Measurements from ENCODE around the gene APPBP2. TPM values are rescaled to one million over a fixed set of nuclear protein-coding genes. Genes with fewer than 3 reads are reported as not detected.

The APPBP2 gene
- total RNA-seq, 1 experiment from 2014 or later, result 25.3 TPM

GRCh38 chr17:60502145-60502544 lies 23.9 kb downstream of the APPBP2 start:
- ChIA-PET CTCF (interaction anchor here (0.8 kb wide), 1 partner anchor 284 kb away, joined by 3 read pairs; no protein-coding TSS in a partner anchor), POLR2A (no interaction called here)
- no peaks in the 10 kb centered on the region for H3K9me3 Mint-ChIP-seq (ENCODE audit: unreplicated experiment)
- H3K36me3 ChIP-seq (ENCODE audit: control insufficient read depth, insufficient read depth, low read length), result no peaks in the 10 kb centered on the region; the same call in 1 of the 2 replicates
- H3K27ac Mint-ChIP-seq (ENCODE audit: unreplicated experiment), result no peak overlapping the region
- no peaks in the 10 kb centered on the region for H3K9me3 ChIP-seq
- no peaks in the 10 kb centered on the region for H3K27me3 ChIP-seq (replicated peaks; ENCODE audit: control insufficient read depth, insufficient read depth, low read length)
- no peaks in the 10 kb centered on the region for H3K4me1 ChIP-seq
- peaks cover 18% of the 10 kb centered on the region for H3K36me3 Mint-ChIP-seq (ENCODE audit: insufficient read depth, unreplicated experiment)
- no peak for DNase-seq
- TF ChIP-seq CTCF (IDR thresholded peaks at IDR 0.05; ENCODE audit: insufficient read depth in 1 of 2, low read depth in 1 of 2, low read length in 1 of 2, severe bottlenecking in 1 of 2, unreplicated experiment in 1 of 2), result no peak
- H3K27me3 Mint-ChIP-seq (ENCODE audit: insufficient read depth, unreplicated experiment), result no peaks in the 10 kb centered on the region
- no peak overlapping the region for H3K4me3 Mint-ChIP-seq (ENCODE audit: unreplicated experiment)
- intact Hi-C loops (cut with micrococcal nuclease; ENCODE audit: unreplicated experiment), result no loop called here
- no TSS peak for BruUV-seq (replicated peaks)
- no peak overlapping the region for H3K4me3 ChIP-seq (ENCODE audit: low read depth, low read length)
- H3K4me1 Mint-ChIP-seq (ENCODE audit: low read depth, unreplicated experiment), result no peaks in the 10 kb centered on the region

DNA sequence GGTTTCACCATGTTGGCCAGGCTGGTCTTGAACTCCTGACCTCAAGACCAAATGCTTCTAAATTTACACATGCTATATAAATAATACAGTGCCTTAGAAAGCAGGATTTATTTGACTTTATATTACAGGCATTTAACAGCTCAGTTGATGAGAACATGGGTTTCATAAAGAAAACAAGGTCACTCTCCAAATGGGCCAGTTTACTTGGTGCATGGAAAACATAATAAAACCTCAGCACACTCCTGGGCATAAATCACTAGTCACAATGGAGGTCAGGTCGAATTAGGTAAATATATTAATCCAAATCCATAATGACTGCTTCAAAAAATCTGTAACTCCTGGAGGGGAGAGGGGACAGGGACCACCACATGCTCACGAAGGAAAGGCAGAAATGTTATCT lies 24.5 kb downstream of the APPBP2 start:
- ChIA-PET CTCF (interaction anchor here (0.8 kb wide), 1 partner anchor 285 kb away, joined by 3 read pairs; no protein-coding TSS in a partner anchor), POLR2A (no interaction called here)
- Mint-ChIP-seq H3K4me3 (ENCODE audit: unreplicated experiment) (no peak overlapping the region), H3K27me3 (ENCODE audit: insufficient read depth, unreplicated experiment) (no peaks in the 10 kb centered on the region), H3K4me1 (ENCODE audit: low read depth, unreplicated experiment) (no peaks in the 10 kb centered on the region), H3K36me3 (ENCODE audit: insufficient read depth, unreplicated experiment) (peaks cover 18% of the 10 kb centered on the region), H3K9me3 (ENCODE audit: unreplicated experiment) (no peaks in the 10 kb centered on the region), H3K27ac (ENCODE audit: unreplicated experiment) (no peak overlapping the region)
- no peak for TF ChIP-seq CTCF (IDR thresholded peaks at IDR 0.05; ENCODE audit: insufficient read depth in 1 of 2, low read depth in 1 of 2, low read length in 1 of 2, severe bottlenecking in 1 of 2, unreplicated experiment in 1 of 2)
- no peak for DNase-seq
- no peaks in the 10 kb centered on the region for H3K27me3 ChIP-seq (replicated peaks; ENCODE audit: control insufficient read depth, insufficient read depth, low read length)
- no peaks in the 10 kb centered on the region for H3K4me1 ChIP-seq
- BruUV-seq (replicated peaks), result no TSS peak
- H3K4me3 ChIP-seq (ENCODE audit: low read depth, low read length), result no peak overlapping the region
- no peaks in the 10 kb centered on the region; the same call in none of the 2 replicates for H3K36me3 ChIP-seq (ENCODE audit: control insufficient read depth, insufficient read depth, low read length)
- no peaks in the 10 kb centered on the region for H3K9me3 ChIP-seq
- intact Hi-C loops (cut with micrococcal nuclease; ENCODE audit: unreplicated experiment), result no loop called here

DNA sequence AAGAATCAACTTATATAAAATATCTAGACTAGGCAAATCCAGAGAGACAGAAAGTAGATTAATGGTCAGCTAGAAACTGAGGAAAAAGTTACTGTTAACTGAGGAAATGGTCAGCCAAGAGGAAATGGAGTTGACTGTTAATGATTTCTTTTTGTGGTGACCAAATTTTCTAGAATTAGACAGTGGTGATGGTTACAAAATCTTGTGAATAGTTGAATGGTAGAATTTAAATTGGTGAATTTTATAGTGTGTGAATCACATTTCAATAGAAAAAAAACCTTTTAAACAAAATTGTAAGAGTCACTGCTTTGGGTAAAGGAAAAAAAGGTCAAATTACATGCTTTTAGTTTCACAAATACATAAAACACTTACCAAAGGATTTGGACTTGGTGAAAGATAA lies 30.0 kb downstream of the APPBP2 start:
- no peak for TF ChIP-seq CTCF (IDR thresholded peaks at IDR 0.05; ENCODE audit: insufficient read depth in 1 of 2, low read depth in 1 of 2, low read length in 1 of 2, severe bottlenecking in 1 of 2, unreplicated experiment in 1 of 2)
- no peak overlapping the region for H3K4me3 ChIP-seq (ENCODE audit: low read depth, low read length)
- no peak for DNase-seq
- no peaks in the 10 kb centered on the region for H3K4me1 ChIP-seq
- Mint-ChIP-seq H3K9me3 (ENCODE audit: unreplicated experiment) (peaks cover 2% of the 10 kb centered on the region), H3K27me3 (ENCODE audit: insufficient read depth, unreplicated experiment) (no peaks in the 10 kb centered on the region), H3K4me3 (ENCODE audit: unreplicated experiment) (no peak overlapping the region), H3K27ac (ENCODE audit: unreplicated experiment) (no peak overlapping the region), H3K4me1 (ENCODE audit: low read depth, unreplicated experiment) (no peaks in the 10 kb centered on the region), H3K36me3 (ENCODE audit: insufficient read depth, unreplicated experiment) (peaks cover 70% of the 10 kb centered on the region)
- intact Hi-C loops (cut with micrococcal nuclease; ENCODE audit: unreplicated experiment), result no loop called here
- H3K36me3 ChIP-seq (ENCODE audit: control insufficient read depth, insufficient read depth, low read length), result peaks cover 7% of the 10 kb centered on the region
- no TSS peak for BruUV-seq (replicated peaks)
- H3K27me3 ChIP-seq (replicated peaks; ENCODE audit: control insufficient read depth, insufficient read depth, low read length), result no peaks in the 10 kb centered on the region
- POLR2A ChIA-PET, result no interaction called here
- H3K9me3 ChIP-seq, result peaks cover 26% of the 10 kb centered on the region
- CTCF ChIA-PET, result no interaction called here

Data from Caco-2 (cell line).